PC-9 (cell line): ENCODE measurements around the gene UST.

ENCODE experiments used
- EZH2 ChIP-seq: fragments of 200-600 bp; sonication (generic); IDR thresholded peaks from 2 replicates; pipeline ENCODE4 v1.8.0; 2017; ENCODE audit warnings: antibody characterized with exemption, low read depth
- TF ChIP-seq, protein P1 (sequence below): fragments of 200-600 bp; sonication (generic); conservative IDR thresholded peaks from 2 replicates; pipeline ENCODE4 v1.6.1; 2017; ENCODE audit warnings: mixed run types, antibody characterized with exemption, mild to moderate bottlenecking, moderate library complexity

DNA sequence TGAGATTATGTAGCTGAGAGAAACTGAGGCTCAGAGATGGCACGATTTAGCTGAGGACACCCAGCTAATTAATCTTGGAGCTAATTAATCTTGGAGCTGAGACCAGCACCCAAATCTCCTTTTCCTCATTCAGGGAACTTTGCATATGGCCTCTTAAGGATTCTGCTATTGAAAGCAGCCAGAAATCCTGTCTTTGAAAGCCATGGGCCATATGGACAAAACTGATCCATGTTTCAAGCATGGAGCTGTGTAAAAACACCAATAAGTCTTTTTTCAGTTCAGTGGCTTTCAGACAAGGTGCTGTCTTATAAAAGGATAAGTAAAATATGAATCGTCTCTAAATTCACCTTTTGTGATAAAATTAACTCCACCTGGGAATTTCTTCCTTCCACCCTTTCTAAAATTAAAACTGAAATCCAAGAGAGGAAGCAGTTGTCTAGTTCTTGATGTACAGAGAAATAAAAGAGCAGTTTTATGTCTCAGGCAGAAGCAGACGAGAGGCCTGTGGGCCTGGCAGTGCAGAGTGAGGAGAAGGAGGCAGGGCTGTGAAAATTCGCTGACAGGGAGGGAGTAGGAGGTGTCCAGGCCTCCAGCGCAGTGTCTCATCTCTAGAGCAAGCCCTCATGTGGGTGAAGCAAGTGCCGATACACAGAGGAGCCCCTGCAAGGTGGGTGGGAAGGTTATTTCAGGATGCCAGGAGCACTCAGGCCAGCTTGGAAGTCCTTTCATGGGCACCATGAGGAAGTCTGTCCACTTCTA lies 266.9 kb downstream of the UST start:
- TF ChIP-seq, protein P1, sequence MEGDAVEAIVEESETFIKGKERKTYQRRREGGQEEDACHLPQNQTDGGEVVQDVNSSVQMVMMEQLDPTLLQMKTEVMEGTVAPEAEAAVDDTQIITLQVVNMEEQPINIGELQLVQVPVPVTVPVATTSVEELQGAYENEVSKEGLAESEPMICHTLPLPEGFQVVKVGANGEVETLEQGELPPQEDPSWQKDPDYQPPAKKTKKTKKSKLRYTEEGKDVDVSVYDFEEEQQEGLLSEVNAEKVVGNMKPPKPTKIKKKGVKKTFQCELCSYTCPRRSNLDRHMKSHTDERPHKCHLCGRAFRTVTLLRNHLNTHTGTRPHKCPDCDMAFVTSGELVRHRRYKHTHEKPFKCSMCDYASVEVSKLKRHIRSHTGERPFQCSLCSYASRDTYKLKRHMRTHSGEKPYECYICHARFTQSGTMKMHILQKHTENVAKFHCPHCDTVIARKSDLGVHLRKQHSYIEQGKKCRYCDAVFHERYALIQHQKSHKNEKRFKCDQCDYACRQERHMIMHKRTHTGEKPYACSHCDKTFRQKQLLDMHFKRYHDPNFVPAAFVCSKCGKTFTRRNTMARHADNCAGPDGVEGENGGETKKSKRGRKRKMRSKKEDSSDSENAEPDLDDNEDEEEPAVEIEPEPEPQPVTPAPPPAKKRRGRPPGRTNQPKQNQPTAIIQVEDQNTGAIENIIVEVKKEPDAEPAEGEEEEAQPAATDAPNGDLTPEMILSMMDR: no peak
- TF ChIP-seq EZH2: no peak
